Peyer's patch (tissue), 4 donors: ENCODE data around the gene ABCD4. TPM values are rescaled to one million over a fixed set of nuclear protein-coding genes. Genes with fewer than 3 reads are reported as not detected.

ENCODE experiments used
- DNase-seq, 3 donors: peaks; one replicate each; pipeline ENCODE4 v3.0.0-alpha.2; 2017 to 2019
- H3K27ac ChIP-seq, 4 donors: fragments of 200-600 bp; sonication (generic); one replicate each; pipeline ENCODE4 v1.5.1; 2016 to 2019
- H3K27me3 ChIP-seq, 2 donors: fragments of 200-600 bp; sonication (generic); one replicate each; pipeline ENCODE4 v1.5.1; 2019
- H3K36me3 ChIP-seq, 3 donors: fragments of 200-600 bp; sonication (generic); one replicate each; pipeline ENCODE4 v1.5.1; 2016 to 2019
- H3K4me1 ChIP-seq, 4 donors: fragments of 200-600 bp; sonication (generic); one replicate each; pipeline ENCODE4 v1.5.1; 2016 to 2019
- H3K4me3 ChIP-seq, 4 donors: fragments of 200-600 bp; sonication (generic); 1 replicate in 3 of 4; 2 replicates in 1 of 4; pipeline ENCODE4 v1.5.1; 2016 to 2019; ENCODE audit warnings: mild to moderate bottlenecking in 1 of 4
- H3K9me3 ChIP-seq, 4 donors: fragments of 200-600 bp; sonication (generic); one replicate each; pipeline ENCODE4 v1.5.1; 2016 to 2019; ENCODE audit warnings: mild to moderate bottlenecking in 1 of 4
- POLR2A ChIP-seq, 2 donors: fragments of 450-650 bp; IDR thresholded peaks; one replicate each; pipeline ENCODE4 v1.5.1; 2017; ENCODE audit warnings: antibody characterized with exemption in 2 of 2, mild to moderate bottlenecking in 2 of 2, moderate library complexity in 2 of 2
- total RNA-seq, 4 donors: library from RNA; depleted of rRNA; stranded (reverse); fragments of >200 nt; gene quantifications; one replicate each; pipeline ENCODE4 v1.1.0, GENCODE V29; 2016
- TF ChIP-seq, protein P1 (sequence below), 6 experiments: fragments of 450-650 bp in 4 of 6; fragments of 200-600 bp in 2 of 6; sonication (generic) in 1 of 6; IDR thresholded peaks; one replicate each; pipeline ENCODE4 v1.5.1; 2017 to 2019; ENCODE audit warnings: antibody characterized with exemption in 6 of 6, mild to moderate bottlenecking in 3 of 6, moderate library complexity in 1 of 6

The ABCD4 gene
- total RNA-seq, 4 donors from 2014 or later: 89.1 to 139 (median 107) TPM

GRCh38 chr14:74238974-74239847 is 63.5 kb downstream of the ABCD4 start, which contains the start of gene VSX2:
TSS of gene VSX2 (plus strand) at chr14:74239449. CDS start at chr14:74239562, 113 bp downstream.
- H3K9me3 ChIP-seq: no peaks in the 10 kb centered on the region
- no peak for DNase-seq
- no peak within 1 kb of the TSS for H3K27ac ChIP-seq
- H3K4me3 ChIP-seq: peak within 1 kb of the TSS in 3 of 4 donors; percentile 7 to 37 (median 29)
- H3K27me3 ChIP-seq: peaks cover 0 to 43% of the 10 kb centered on the region in 2 donors
- TF ChIP-seq, protein P1, sequence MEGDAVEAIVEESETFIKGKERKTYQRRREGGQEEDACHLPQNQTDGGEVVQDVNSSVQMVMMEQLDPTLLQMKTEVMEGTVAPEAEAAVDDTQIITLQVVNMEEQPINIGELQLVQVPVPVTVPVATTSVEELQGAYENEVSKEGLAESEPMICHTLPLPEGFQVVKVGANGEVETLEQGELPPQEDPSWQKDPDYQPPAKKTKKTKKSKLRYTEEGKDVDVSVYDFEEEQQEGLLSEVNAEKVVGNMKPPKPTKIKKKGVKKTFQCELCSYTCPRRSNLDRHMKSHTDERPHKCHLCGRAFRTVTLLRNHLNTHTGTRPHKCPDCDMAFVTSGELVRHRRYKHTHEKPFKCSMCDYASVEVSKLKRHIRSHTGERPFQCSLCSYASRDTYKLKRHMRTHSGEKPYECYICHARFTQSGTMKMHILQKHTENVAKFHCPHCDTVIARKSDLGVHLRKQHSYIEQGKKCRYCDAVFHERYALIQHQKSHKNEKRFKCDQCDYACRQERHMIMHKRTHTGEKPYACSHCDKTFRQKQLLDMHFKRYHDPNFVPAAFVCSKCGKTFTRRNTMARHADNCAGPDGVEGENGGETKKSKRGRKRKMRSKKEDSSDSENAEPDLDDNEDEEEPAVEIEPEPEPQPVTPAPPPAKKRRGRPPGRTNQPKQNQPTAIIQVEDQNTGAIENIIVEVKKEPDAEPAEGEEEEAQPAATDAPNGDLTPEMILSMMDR (IDR thresholded peaks at IDR 0.05): no peak
- no peak for TF ChIP-seq POLR2A (IDR thresholded peaks at IDR 0.05)
- H3K4me1 ChIP-seq: peaks cover 0 to 22% (median 16%) of the 10 kb centered on the region in 4 donors
- no peaks in the 10 kb centered on the region for H3K36me3 ChIP-seq

- no peak for TF ChIP-seq POLR2A (IDR thresholded peaks at IDR 0.05)
- TF ChIP-seq, protein P1 (IDR thresholded peaks at IDR 0.05): no peak
- H3K27me3 ChIP-seq: peaks cover 0 to 34% of the 10 kb centered on the region in 2 donors
- no peak overlapping the region for H3K27ac ChIP-seq
Measured at GRCh38 chr14:74237441-74237840, 65.3 kb downstream of the ABCD4 start.

More at GRCh38 chr14:74237441-74237840, 65.3 kb downstream of the ABCD4 start:
- Histone ChIP-seq H3K9me3 (no peaks in the 10 kb centered on the region), H3K4me3 (no peak overlapping the region), H3K4me1 (peaks cover 0 to 22% (median 16%) of the 10 kb centered on the region in 4 donors), H3K36me3 (no peaks in the 10 kb centered on the region)
- DNase-seq: no peak

Other genes with a start within 250 kb of the ABCD4 start
- gene ALDH6A1, start 218.5 kb downstream of the ABCD4 start, total RNA-seq: 10 to 100 TPM in 3 of 4 donors, 1 to 10 TPM in 1; 9.1 to 67.8 (median 50.4) TPM
- 10 to 100 TPM in 3 of 4 donors, 1 to 10 TPM in 1; 9.2 to 24.2 (median 14.8) TPM for gene LIN52, start 218.0 kb downstream of the ABCD4 start, total RNA-seq
- gene VSX2, start 63.5 kb downstream of the ABCD4 start, total RNA-seq: not detected
- under 1 TPM in 1 of 4 donors, not detected in 3; 0.57 TPM for gene VRTN, start 45.5 kb upstream of the ABCD4 start, total RNA-seq
- gene SYNDIG1L, start 123.3 kb upstream of the ABCD4 start, total RNA-seq: under 1 TPM in 1 of 4 donors, not detected in 3; 0.27 TPM
- 100 to 1,000 TPM; 102 to 208 (median 161) TPM for gene NPC2, start 190.4 kb upstream of the ABCD4 start, total RNA-seq
- 10 to 100 TPM; 11.6 to 18.2 (median 15.8) TPM for gene ISCA2, start 190.8 kb upstream of the ABCD4 start, total RNA-seq